ENCODE measurements around the gene LRCH3. TPM values are rescaled to one million over a fixed set of nuclear protein-coding genes. Genes with fewer than 3 reads are reported as not detected.

Gene LRCH3
- total and polyA plus RNA-seq, 12 donors = 7.4 to 54.9 (median 40.8) TPM

GRCh38 chr3:197750396-197750831 is 40.6 kb upstream of the LRCH3 start:
- intact Hi-C loops (cut with DNase I) = no loop called here
- Histone ChIP-seq H3K4me1 (replicated peaks in 1 of 2) (peaks cover 6 to 23% of the 10 kb centered on the region in 2 donors), H3K36me3 (replicated peaks in 1 of 2) (no peaks in the 10 kb centered on the region), H3K4me3 (peak overlapping the region; percentile 59 to 83 (median 72)), H3K27ac (peak overlapping the region; percentile 84 to 97 (median 96)), H3K9me3 (replicated peaks in 1 of 3) (no peaks in the 10 kb centered on the region), H3K27me3 (no peaks in the 10 kb centered on the region)
- DNase-seq = peak; percentile 62 to 83 (median 69)
- TF ChIP-seq CTCF (IDR thresholded peaks at IDR 0.05) (peak in 3 of 6 experiments; percentile 26 to 33 (median 33)), POLR2A (IDR thresholded peaks at IDR 0.05) (peak; percentile 23 to 67)
- 0 to 1% (median 0%) methylated on average over 9 to 43 of the region's 43 CpGs for WGBS, 4 donors

- intact Hi-C loops (cut with DNase I) = no loop called here
- TF ChIP-seq CTCF (IDR thresholded peaks at IDR 0.05) = peak in 1 of 6 experiments; percentile 2
- peak in 1 of 2 donors; percentile 44 for TF ChIP-seq POLR2A (IDR thresholded peaks at IDR 0.05)
- Histone ChIP-seq H3K4me3 (peak overlapping the region in 3 of 4 donors; percentile 59 to 83 (median 78)), H3K27me3 (no peaks in the 10 kb centered on the region), H3K4me1 (replicated peaks in 1 of 2) (peaks cover 6 to 24% of the 10 kb centered on the region in 2 donors), H3K27ac (peak overlapping the region; percentile 84 to 97 (median 96)), H3K36me3 (replicated peaks in 1 of 2) (no peaks in the 10 kb centered on the region), H3K9me3 (replicated peaks in 1 of 3) (no peaks in the 10 kb centered on the region)
- peak; percentile 50 to 78 (median 57) for DNase-seq
- 0 to 10% (median 3%) methylated on average over 21 to 36 of the region's 36 CpGs for WGBS, 4 donors
Measured at GRCh38 chr3:197750858-197751737, 40.0 kb upstream of the LRCH3 start.

- intact Hi-C loops (cut with DNase I) = no loop called here
- Histone ChIP-seq H3K27ac (peak overlapping the region in 2 of 5 donors; percentile 97), H3K4me1 (replicated peaks in 1 of 2) (peaks cover 6 to 34% of the 10 kb centered on the region in 2 donors), H3K36me3 (replicated peaks in 1 of 2) (no peaks in the 10 kb centered on the region), H3K9me3 (replicated peaks in 1 of 3) (no peaks in the 10 kb centered on the region), H3K4me3 (no peak overlapping the region), H3K27me3 (no peaks in the 10 kb centered on the region)
- 67 to 84% (median 77%) methylated on average over 4 to 5 of the region's 5 CpGs for WGBS, 4 donors
- TF ChIP-seq CTCF (IDR thresholded peaks at IDR 0.05) (no peak), POLR2A (IDR thresholded peaks at IDR 0.05) (no peak)
- DNase-seq = no peak
Measured at GRCh38 chr3:197752107-197752506, 38.9 kb upstream of the LRCH3 start.

- H3K4me3 ChIP-seq = no peak overlapping the region
- no peak overlapping the region for H3K27ac ChIP-seq
- no peaks in the 10 kb centered on the region for H3K27me3 ChIP-seq
- TF ChIP-seq POLR2A (IDR thresholded peaks at IDR 0.05) (no peak), CTCF (IDR thresholded peaks at IDR 0.05) (peak in 3 of 6 experiments; percentile 15 to 23 (median 20))
- H3K4me1 ChIP-seq (replicated peaks in 1 of 2) = peaks cover 6 to 34% of the 10 kb centered on the region in 2 donors
- H3K9me3 ChIP-seq (replicated peaks in 1 of 3) = no peaks in the 10 kb centered on the region
- no peak for DNase-seq
- H3K36me3 ChIP-seq (replicated peaks in 1 of 2) = peaks cover 0 to 8% of the 10 kb centered on the region in 2 donors
- WGBS, 4 donors = 91 to 95% (median 93%) methylated on average over 3 of the region's 3 CpGs
- intact Hi-C loops (cut with DNase I) = no loop called here
Measured at GRCh38 chr3:197753263-197753662, 37.8 kb upstream of the LRCH3 start.
